Fibroblast of peridontal ligament (primary cell): ENCODE data around the gene QKI.

ENCODE experiments used
- DNase-seq: peaks from one replicate; pipeline ENCODE4 v3.0.0-alpha.2; 2010; ENCODE audit errors: extremely low read depth

The QKI gene

DNA sequence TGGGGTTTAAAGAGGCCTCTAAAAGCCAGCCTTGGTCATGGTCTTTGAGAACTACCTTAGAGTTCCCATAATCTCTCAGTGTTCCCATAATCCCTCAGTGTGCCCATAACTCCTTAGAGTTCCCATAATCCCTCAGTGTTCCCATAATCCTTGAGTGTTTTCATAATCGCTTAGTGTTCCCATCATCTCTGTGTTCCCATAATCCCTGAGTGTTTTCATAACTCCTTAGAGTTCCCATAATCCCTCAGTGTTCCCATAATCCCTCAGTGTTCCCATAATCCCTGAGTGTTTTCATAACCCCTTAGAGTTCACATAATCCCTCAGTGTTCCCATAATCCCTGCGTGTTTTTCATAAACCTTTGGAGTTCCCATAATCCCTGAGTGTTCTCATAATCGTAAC, 199.2 kb downstream of the QKI start:
- DNase-seq: no peak

DNA sequence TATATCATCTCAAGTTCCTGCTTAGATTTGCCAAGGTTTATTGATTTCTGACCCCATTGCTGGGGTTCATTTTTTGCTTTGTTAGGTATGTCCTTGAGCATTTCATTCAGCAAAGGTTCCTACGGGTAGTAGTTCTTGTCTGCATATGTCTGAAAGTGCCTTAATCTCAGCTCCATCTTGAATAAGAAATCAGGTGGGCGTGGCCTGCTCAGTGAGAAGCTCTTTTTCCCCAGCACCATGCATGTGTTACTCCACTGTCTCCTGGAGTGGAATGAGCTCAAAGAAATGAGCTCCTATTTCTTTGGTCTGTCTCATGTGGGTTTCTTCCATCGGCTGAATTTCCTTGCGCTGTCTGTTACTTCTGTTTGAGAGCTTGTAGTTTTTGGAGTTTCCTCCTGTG, 201.9 kb downstream of the QKI start:
- DNase-seq: no peak

DNA sequence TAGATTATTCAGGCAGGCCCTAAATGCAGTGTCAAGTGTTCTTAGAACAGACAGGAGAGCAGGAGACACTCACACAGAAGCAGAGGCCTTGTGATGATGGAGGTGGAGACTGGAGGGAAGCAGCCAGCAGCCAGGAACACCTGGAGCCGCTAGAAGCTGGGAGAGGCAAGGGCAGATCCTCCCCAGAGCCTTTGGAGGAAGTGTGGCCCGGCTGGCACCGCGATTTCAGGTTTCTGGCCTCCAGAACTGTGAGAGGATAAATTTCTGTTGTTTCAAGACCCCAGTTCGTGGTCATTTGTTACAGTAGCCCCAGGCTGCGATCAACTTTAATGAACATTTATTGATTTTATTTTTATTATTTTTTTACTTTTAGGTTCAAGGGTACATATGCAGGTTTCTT, 203.0 kb downstream of the QKI start:
- DNase-seq: no peak

DNA sequence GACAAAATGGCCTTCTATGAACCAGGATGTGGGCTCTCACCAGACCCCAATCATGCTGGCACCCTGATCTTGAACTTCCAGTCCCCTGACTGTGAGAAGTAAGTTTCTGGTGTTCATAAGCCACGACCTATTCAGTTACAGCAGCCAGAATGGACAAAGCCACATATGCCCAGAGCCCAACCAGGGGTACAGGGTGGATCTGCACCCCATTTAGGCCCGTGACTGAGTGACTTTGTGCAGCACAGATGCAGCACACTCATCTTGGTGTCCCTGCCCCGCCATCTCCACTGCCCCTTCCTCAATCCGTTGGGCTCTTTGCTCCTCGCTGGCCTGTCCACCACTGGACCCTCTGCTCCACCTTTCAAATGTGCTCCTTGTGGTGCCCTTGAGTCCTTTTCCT, 205.6 kb downstream of the QKI start:
- no peak for DNase-seq

DNA sequence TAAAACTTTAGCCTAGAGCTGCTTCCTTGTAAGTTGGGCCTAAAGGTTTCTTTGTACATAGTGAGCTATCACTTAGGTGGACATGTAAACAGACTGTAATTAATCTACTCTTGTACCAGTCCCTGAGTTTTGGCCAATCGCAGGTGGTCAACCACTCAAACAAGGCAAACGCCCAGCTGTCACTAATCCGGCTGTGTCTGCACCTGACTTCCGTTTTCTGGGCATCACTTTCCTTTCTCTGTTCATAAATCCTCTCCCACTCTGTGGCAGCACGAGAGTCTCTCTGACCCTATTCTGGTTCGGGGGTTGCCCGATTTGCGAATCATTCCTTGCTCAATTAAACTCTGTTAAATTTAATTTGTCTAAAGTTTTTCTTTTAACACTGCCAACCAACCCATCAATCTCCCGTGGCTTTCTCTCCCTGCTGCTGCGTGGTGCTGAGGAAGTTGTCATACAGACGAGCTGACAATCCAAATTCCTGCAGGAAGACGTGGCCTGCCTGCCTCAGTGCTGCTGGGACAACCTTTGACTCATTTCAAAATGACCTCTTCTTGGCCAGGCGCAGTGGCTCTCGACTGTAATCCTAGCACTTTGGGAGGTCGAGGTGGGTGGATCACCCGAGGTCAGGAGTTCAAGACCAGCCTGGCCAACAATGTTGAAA, 206.3 kb downstream of the QKI start:
- no peak for DNase-seq

DNA sequence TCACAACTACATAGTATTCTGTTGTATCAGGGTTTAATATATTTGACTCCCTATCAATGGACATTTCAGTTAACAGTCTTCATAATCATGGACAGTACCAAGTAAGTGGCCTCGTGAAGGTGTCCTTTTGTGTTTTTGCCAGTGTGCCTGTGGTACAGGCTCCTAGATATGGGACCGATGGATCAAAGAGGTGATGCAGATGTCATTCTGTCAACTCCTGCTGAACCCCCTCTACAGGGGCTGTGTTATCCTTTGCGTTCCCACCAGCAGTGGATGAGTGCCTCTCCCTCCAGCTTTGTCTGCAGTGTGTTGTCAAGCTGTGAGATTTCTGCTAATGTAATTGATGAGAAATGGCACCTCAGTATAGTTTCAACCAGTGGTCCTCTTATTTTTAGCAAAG, 210.7 kb downstream of the QKI start:
- DNase-seq: no peak

DNA sequence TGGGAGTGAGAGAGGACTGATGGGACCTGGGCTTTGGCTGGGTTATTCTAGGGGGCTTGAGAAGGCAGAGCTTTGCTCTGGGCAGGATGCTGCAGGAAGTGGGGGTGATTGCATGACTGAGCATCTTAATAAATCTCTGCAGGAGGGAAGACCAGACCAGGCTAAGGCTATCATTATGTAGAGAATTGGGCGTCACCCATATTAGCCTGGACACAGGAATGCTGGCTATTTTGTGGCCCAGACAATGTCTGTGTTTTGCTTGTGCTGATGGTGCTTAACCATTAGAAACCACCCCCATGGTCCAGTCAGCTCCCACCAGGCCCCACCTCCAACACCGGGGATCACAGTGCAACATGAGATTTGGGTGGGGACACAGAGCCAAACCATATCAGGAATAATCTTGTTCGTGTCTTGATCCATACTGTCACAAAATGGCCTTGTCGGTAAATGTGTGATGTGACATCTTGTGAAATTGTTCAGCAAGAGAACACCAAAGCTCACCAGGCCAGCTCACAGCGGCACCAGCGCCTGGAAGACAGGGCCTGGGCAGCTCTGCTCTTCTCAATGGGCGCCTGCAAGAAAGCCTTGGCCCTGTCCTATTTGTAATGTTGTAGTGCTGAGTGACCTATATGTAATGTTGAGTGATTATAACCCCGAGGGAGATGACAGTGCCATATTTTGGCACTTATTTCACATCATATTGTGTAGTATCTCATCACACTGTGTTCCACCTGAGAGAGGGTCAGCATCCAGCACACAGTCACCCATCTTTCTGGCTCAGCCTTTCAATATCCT, 211.8 kb downstream of the QKI start:
- DNase-seq: no peak

DNA sequence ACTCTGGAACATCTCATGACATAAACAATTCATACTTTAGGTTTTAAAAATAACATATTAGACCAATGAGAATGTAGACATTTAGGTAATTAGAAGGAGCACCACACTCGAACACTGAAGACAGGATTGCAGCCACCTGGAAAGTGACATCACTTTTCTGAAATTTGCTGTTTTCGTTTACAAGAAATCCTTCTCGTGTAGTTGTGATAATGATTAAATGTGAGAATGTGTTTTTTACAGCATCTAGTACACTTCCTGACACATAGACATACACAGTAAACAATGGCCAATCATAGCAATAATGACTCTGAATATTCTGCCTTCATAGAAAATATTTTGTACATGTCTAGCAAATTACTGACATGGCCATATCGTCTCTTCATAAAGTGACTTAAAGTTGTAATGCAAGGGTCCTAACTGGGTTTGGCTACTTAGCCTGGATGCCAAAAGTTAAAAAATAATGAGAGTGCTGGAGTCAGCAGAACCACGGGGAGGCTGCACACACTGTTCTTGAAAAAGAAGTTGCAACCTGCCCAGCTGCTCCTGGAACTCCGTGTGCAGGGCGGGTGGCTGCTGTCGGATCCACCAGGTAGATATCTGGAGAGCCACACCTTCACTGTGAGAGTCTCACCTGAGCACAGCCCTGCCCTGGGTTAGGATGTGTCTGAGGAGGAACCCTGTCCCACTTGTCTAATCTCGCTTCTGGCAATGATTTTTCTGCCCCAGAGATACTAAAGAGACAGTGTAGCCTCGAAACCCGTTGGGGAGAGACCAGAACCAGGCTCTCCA, 212.9 kb downstream of the QKI start:
- DNase-seq: no peak
